HepG2 (cell line): ENCODE results near the gene ATP6V0E1. TPM values are rescaled to one million over a fixed set of nuclear protein-coding genes. Genes with fewer than 3 reads are reported as not detected.

ENCODE experiments used
- CEBPB ChIP-seq: IDR thresholded peaks from 2 replicates; pipeline ENCODE4 v1.6.1; 2011; ENCODE audit warnings: low read depth, low read length, improper control_type of control experiment, borderline replicate concordance
- FOXA3 ChIP-seq: IDR thresholded peaks from 2 replicates; pipeline ENCODE4 v1.6.1; 2016; ENCODE audit warnings: missing genetic modification reagents, missing compliant biosample characterization
- ISL2 ChIP-seq: sonication (generic); formaldehyde crosslinking; IDR thresholded peaks from 2 replicates; pipeline ENCODE4 v1.5.0; 2020; ENCODE audit warnings: missing genetic modification reagents
- MTF2 ChIP-seq: sonication (generic); formaldehyde crosslinking; IDR thresholded peaks from 2 replicates; pipeline ENCODE4 v1.5.0; 2020; ENCODE audit warnings: missing genetic modification reagents, borderline replicate concordance
- MYC ChIP-seq: sonication (generic); formaldehyde crosslinking; IDR thresholded peaks from 2 replicates; pipeline ENCODE4 v1.9.0; 2021; ENCODE audit warnings: missing genetic modification reagents, borderline replicate concordance
- SOX6 ChIP-seq, 2 experiments: fragments of 450-650 bp in 1 of 2; sonication (generic) in 1 of 2; formaldehyde crosslinking in 1 of 2; IDR thresholded peaks; 2 replicates each; pipeline versions ENCODE4 v1.4.0 to v1.6.1; 2017 to 2020; ENCODE audit warnings: antibody characterized with exemption in 1 of 2, mild to moderate bottlenecking in 1 of 2, missing genetic modification reagents in 1 of 2
- TP53 ChIP-seq: sonication (generic); formaldehyde crosslinking; conservative IDR thresholded peaks from 2 replicates; pipeline ENCODE4 v1.4.0; 2020; ENCODE audit warnings: missing genetic modification reagents
- ZFP41 ChIP-seq: sonication (generic); formaldehyde crosslinking; IDR thresholded peaks from 2 replicates; pipeline ENCODE4 v1.4.0; 2020; ENCODE audit warnings: mild to moderate bottlenecking, missing genetic modification reagents, borderline replicate concordance
- ZFY ChIP-seq: sonication (generic); formaldehyde crosslinking; IDR thresholded peaks from 2 replicates; pipeline ENCODE4 v1.4.0; 2020; ENCODE audit warnings: missing genetic modification reagents
- ZMYM2 ChIP-seq: sonication (generic); formaldehyde crosslinking; IDR thresholded peaks from 2 replicates; pipeline ENCODE4 v1.8.0; 2022; ENCODE audit warnings: mild to moderate bottlenecking, missing genetic modification reagents
- ZNF234 ChIP-seq: sonication (generic); formaldehyde crosslinking; conservative IDR thresholded peaks from 2 replicates; pipeline ENCODE4 v1.5.1; 2020; ENCODE audit warnings: mild to moderate bottlenecking, missing genetic modification reagents
- ZNF550 ChIP-seq: sonication (generic); formaldehyde crosslinking; IDR thresholded peaks from 2 replicates; pipeline ENCODE4 v1.4.0; 2020; ENCODE audit warnings: mild to moderate bottlenecking, missing genetic modification reagents, borderline replicate concordance
- ZNF883 ChIP-seq: sonication (generic); formaldehyde crosslinking; IDR thresholded peaks from 2 replicates; pipeline ENCODE4 v1.5.1; 2020; ENCODE audit warnings: mild to moderate bottlenecking, missing genetic modification reagents; ENCODE audit errors: not compliant biosample characterization
- polyA plus RNA-seq, 8 experiments: library from polyadenylated mRNA; depleted of rRNA in 3 of 8; stranded (reverse) in 7 of 8; unstranded in 1 of 8; fragments of >200 nt; fragmentation: Illumina TruSeq in 4 of 8; extraction: Trizol in 4 of 8; gene quantifications; 2 replicates each; pipeline versions ENCODE4 v1.2.1 to v1.2.3, GENCODE V29; 2011 to 2016; ENCODE audit warnings: low read depth in 4 of 8, missing spikeins in 1 of 8, mixed read lengths in 1 of 8; ENCODE audit not compliant: insufficient read depth in 1 of 8
- total RNA-seq, 5 experiments: library from RNA; depleted of rRNA; stranded (reverse); fragments of >200 nt; fragmentation: Illumina TruSeq; extraction: Trizol; gene quantifications; 2 replicates each; pipeline ENCODE4 v1.2.3, GENCODE V29; 2016; ENCODE audit warnings: low read depth in 1 of 5
- TF ChIP-seq, protein P1 (sequence below), 2 experiments: IDR thresholded peaks; 2 replicates each; pipeline ENCODE4 v1.6.1; 2011 to 2012; ENCODE audit warnings: low read length in 2 of 2, borderline replicate concordance in 1 of 2, low read depth in 1 of 2, mild to moderate bottlenecking in 1 of 2, moderate library complexity in 1 of 2
- TF ChIP-seq, protein P2 (sequence below): IDR thresholded peaks from 2 replicates; pipeline ENCODE4 v1.4.0; 2020; ENCODE audit warnings: mild to moderate bottlenecking, missing genetic modification reagents
- TF ChIP-seq, protein P3 (sequence below): IDR thresholded peaks from 2 replicates; pipeline ENCODE4 v1.6.1; 2016; ENCODE audit warnings: control low read depth
- TF ChIP-seq, protein P4 (sequence below): sonication (generic); formaldehyde crosslinking; IDR thresholded peaks from 2 replicates; pipeline ENCODE4 v1.8.1; 2023; ENCODE audit warnings: mild to moderate bottlenecking, inconsistent platforms, moderate library complexity, missing genetic modification reagents, borderline replicate concordance
- TF ChIP-seq, protein P5 (sequence below): IDR thresholded peaks from 2 replicates; pipeline ENCODE4 v1.6.1; 2016; ENCODE audit warnings: missing genetic modification reagents, missing compliant biosample characterization

The ATP6V0E1 gene
- total and polyA plus RNA-seq, 2 of the 13 experiments (the other 11 are each of a cell fraction or from before 2014, with no cell fraction given): 143 to 215 TPM

DNA sequence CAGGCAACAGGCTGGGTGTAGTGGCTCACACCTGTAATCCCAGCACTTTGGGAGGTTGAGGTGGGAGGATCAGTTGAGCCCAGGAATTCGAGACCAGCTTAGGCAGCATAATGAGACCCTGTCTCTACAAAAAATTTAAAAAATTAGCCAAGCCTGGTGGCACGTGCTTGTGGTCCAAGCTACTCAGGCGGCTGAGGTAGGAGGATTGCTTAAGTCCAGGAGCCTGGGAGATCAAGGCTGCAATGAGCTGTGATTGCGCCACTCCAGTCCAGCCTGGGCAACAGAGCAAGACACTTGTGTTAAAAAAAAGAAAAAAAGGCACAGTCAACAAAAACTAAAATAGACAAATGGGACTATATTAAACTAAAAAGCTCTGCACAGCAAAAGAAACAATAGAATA lies 29.3 kb downstream of the ATP6V0E1 start (continued):
- TF ChIP-seq ZNF883 (CRISPR knock-in tag) (no peak), ISL2 (CRISPR knock-in tag) (peak; percentile 28; the same call in 1 of the 2 replicates), CEBPB (peak; percentile 86), FOXA3 (CRISPR knock-in tag) (0 out of 2 replicates have a peak, but pooled peaks have one; percentile 8), ZNF234 (CRISPR knock-in tag) (no peak), ZFY (0 out of 2 replicates have a peak, but pooled peaks have one; percentile 17), ZFP41 (CRISPR knock-in tag) (no peak), TP53 (no peak), ZNF550 (no peak), ZMYM2 (CRISPR knock-in tag) (peak; percentile 45; the same call in 1 of the 2 replicates), MTF2 (CRISPR knock-in tag) (no peak), SOX6 (IDR thresholded peaks at IDR 0.05) (no peak), SOX6 (CRISPR knock-in tag; IDR thresholded peaks at IDR 0.05) (0 out of 2 replicates have a peak, but pooled peaks have one; percentile 20), MYC (CRISPR knock-in tag) (peak; percentile 55; the same call in 1 of the 2 replicates)
- TF ChIP-seq, protein P1, sequence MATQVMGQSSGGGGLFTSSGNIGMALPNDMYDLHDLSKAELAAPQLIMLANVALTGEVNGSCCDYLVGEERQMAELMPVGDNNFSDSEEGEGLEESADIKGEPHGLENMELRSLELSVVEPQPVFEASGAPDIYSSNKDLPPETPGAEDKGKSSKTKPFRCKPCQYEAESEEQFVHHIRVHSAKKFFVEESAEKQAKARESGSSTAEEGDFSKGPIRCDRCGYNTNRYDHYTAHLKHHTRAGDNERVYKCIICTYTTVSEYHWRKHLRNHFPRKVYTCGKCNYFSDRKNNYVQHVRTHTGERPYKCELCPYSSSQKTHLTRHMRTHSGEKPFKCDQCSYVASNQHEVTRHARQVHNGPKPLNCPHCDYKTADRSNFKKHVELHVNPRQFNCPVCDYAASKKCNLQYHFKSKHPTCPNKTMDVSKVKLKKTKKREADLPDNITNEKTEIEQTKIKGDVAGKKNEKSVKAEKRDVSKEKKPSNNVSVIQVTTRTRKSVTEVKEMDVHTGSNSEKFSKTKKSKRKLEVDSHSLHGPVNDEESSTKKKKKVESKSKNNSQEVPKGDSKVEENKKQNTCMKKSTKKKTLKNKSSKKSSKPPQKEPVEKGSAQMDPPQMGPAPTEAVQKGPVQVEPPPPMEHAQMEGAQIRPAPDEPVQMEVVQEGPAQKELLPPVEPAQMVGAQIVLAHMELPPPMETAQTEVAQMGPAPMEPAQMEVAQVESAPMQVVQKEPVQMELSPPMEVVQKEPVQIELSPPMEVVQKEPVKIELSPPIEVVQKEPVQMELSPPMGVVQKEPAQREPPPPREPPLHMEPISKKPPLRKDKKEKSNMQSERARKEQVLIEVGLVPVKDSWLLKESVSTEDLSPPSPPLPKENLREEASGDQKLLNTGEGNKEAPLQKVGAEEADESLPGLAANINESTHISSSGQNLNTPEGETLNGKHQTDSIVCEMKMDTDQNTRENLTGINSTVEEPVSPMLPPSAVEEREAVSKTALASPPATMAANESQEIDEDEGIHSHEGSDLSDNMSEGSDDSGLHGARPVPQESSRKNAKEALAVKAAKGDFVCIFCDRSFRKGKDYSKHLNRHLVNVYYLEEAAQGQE (IDR thresholded peaks at IDR 0.05; ENCODE audit: borderline replicate concordance in 1 of 2, low read depth in 1 of 2, low read length in 2 of 2): no peak
- TF ChIP-seq, protein P2, sequence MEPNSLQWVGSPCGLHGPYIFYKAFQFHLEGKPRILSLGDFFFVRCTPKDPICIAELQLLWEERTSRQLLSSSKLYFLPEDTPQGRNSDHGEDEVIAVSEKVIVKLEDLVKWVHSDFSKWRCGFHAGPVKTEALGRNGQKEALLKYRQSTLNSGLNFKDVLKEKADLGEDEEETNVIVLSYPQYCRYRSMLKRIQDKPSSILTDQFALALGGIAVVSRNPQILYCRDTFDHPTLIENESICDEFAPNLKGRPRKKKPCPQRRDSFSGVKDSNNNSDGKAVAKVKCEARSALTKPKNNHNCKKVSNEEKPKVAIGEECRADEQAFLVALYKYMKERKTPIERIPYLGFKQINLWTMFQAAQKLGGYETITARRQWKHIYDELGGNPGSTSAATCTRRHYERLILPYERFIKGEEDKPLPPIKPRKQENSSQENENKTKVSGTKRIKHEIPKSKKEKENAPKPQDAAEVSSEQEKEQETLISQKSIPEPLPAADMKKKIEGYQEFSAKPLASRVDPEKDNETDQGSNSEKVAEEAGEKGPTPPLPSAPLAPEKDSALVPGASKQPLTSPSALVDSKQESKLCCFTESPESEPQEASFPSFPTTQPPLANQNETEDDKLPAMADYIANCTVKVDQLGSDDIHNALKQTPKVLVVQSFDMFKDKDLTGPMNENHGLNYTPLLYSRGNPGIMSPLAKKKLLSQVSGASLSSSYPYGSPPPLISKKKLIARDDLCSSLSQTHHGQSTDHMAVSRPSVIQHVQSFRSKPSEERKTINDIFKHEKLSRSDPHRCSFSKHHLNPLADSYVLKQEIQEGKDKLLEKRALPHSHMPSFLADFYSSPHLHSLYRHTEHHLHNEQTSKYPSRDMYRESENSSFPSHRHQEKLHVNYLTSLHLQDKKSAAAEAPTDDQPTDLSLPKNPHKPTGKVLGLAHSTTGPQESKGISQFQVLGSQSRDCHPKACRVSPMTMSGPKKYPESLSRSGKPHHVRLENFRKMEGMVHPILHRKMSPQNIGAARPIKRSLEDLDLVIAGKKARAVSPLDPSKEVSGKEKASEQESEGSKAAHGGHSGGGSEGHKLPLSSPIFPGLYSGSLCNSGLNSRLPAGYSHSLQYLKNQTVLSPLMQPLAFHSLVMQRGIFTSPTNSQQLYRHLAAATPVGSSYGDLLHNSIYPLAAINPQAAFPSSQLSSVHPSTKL (CRISPR knock-in tag): 0 out of 2 replicates have a peak, but pooled peaks have one; percentile 39
- TF ChIP-seq, protein P3, sequence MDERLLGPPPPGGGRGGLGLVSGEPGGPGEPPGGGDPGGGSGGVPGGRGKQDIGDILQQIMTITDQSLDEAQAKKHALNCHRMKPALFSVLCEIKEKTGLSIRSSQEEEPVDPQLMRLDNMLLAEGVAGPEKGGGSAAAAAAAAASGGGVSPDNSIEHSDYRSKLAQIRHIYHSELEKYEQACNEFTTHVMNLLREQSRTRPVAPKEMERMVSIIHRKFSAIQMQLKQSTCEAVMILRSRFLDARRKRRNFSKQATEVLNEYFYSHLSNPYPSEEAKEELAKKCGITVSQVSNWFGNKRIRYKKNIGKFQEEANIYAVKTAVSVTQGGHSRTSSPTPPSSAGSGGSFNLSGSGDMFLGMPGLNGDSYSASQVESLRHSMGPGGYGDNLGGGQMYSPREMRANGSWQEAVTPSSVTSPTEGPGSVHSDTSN: no peak
- TF ChIP-seq, protein P4, sequence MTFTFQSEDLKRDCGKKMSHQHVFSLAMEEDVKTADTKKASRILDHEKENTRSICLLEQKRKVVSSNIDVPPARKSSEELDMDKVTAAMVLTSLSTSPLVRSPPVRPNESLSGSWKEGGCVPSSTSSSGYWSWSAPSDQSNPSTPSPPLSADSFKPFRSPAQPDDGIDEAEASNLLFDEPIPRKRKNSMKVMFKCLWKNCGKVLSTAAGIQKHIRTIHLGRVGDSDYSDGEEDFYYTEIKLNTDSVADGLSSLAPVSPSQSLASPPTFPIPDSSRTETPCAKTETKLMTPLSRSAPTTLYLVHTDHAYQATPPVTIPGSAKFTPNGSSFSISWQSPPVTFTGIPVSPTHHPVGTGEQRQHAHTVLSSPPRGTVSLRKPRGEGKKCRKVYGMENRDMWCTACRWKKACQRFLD (CRISPR knock-in tag): no peak
- TF ChIP-seq, protein P5, sequence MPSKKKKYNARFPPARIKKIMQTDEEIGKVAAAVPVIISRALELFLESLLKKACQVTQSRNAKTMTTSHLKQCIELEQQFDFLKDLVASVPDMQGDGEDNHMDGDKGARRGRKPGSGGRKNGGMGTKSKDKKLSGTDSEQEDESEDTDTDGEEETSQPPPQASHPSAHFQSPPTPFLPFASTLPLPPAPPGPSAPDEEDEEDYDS (CRISPR knock-in tag): no peak
